GM23338 (cell line): ENCODE results near the gene FHAD1. TPM values are rescaled to one million over a fixed set of nuclear protein-coding genes. Genes with fewer than 3 reads are reported as not detected.

Source experiments
- ATAC-seq: fragments of 200-7000 bp; cut with Tn5 transposase; 3 replicates; pipeline ENCODE4 v1.9.1; 2020
- DNase-seq: peaks from one replicate; pipeline ENCODE4 v3.0.0-alpha.2; 2015; ENCODE audit warnings: low spot score
- H2AFZ ChIP-seq: fragments of 200-600 bp; sonication (generic); 2 replicates; pipeline ENCODE4 v1.8.0; 2016; ENCODE audit warnings: antibody characterized with exemption, mild to moderate bottlenecking, moderate library complexity
- H3F3A ChIP-seq: fragments of 200-600 bp; sonication (generic); replicated peaks from 2 replicates; pipeline ENCODE4 v1.8.0; 2017; ENCODE audit warnings: antibody characterized with exemption, mixed run types, low read depth
- H3K27ac ChIP-seq: fragments of 200-600 bp; sonication (generic); 2 replicates; pipeline ENCODE4 v1.6.1; 2016; ENCODE audit warnings: low read depth
- H3K27me3 ChIP-seq: fragments of 200-600 bp; sonication (generic); 2 replicates; pipeline ENCODE4 v1.8.0; 2016; ENCODE audit warnings: mild to moderate bottlenecking, mixed run types, moderate library complexity; ENCODE audit not compliant: insufficient read depth
- H3K36me3 ChIP-seq: fragments of 200-600 bp; sonication (generic); 2 replicates; pipeline ENCODE4 v1.8.0; 2016; ENCODE audit warnings: mild to moderate bottlenecking; ENCODE audit not compliant: insufficient read depth
- H3K4me1 ChIP-seq: fragments of 200-600 bp; sonication (generic); 2 replicates; pipeline ENCODE4 v1.8.0; 2016; ENCODE audit warnings: mild to moderate bottlenecking, moderate library complexity; ENCODE audit not compliant: insufficient read depth
- H3K4me2 ChIP-seq: fragments of 200-600 bp; sonication (generic); 2 replicates; pipeline ENCODE4 v1.7.1; 2017; ENCODE audit warnings: mixed run types
- H3K4me3 ChIP-seq: fragments of 200-600 bp; sonication (generic); 2 replicates; pipeline ENCODE4 v1.6.1; 2016; ENCODE audit warnings: mixed run types
- H3K79me2 ChIP-seq: fragments of 200-600 bp; sonication (generic); replicated peaks from 2 replicates; pipeline ENCODE4 v1.8.0; 2017; ENCODE audit warnings: mild to moderate bottlenecking; ENCODE audit not compliant: insufficient read depth
- H3K9me2 ChIP-seq: fragments of 200-600 bp; sonication (generic); 2 replicates; pipeline ENCODE4 v1.8.0; 2017; ENCODE audit not compliant: insufficient read depth
- H4K20me1 ChIP-seq: fragments of 200-600 bp; sonication (generic); replicated peaks from 2 replicates; pipeline ENCODE4 v1.8.0; 2017; ENCODE audit warnings: mild to moderate bottlenecking; ENCODE audit not compliant: insufficient read depth
- H3K27ac Mint-ChIP-seq: 2 replicates; pipeline ENCODE4 v1.8.0; 2020; ENCODE audit warnings: inconsistent platforms, mild to moderate bottlenecking, moderate library complexity, mixed read lengths
- H3K27me3 Mint-ChIP-seq: 3 replicates; pipeline ENCODE4 v1.8.0; 2022; ENCODE audit warnings: low read depth, mild to moderate bottlenecking, moderate library complexity, mixed read lengths, inconsistent platforms; ENCODE audit not compliant: insufficient read depth, poor library complexity
- H3K36me3 Mint-ChIP-seq: 3 replicates; pipeline ENCODE4 v1.8.0; 2021; ENCODE audit warnings: low read depth, mild to moderate bottlenecking, inconsistent platforms, moderate library complexity, mixed read lengths
- H3K4me1 Mint-ChIP-seq: 3 replicates; pipeline ENCODE4 v1.8.0; 2020; ENCODE audit warnings: mild to moderate bottlenecking, inconsistent platforms, mixed read lengths
- H3K4me3 Mint-ChIP-seq: 3 replicates; pipeline ENCODE4 v1.8.0; 2021; ENCODE audit warnings: moderate library complexity, mild to moderate bottlenecking, inconsistent platforms, mixed read lengths
- H3K9me3 Mint-ChIP-seq: 3 replicates; pipeline ENCODE4 v1.8.0; 2020; ENCODE audit warnings: moderate library complexity, mild to moderate bottlenecking, inconsistent platforms, mixed read lengths
- NANOG ChIP-seq: IDR thresholded peaks from 2 replicates; pipeline ENCODE4 v1.6.1; 2016; ENCODE audit warnings: antibody characterized with exemption, borderline replicate concordance
- POLR2AphosphoS5 ChIP-seq: IDR thresholded peaks from 2 replicates; pipeline ENCODE4 v1.6.1; 2016; ENCODE audit warnings: antibody characterized with exemption, low read depth
- STAT1 ChIP-seq: IDR thresholded peaks from one replicate; pipeline ENCODE4 v1.6.1; 2016; ENCODE audit warnings: antibody characterized with exemption; ENCODE audit not compliant: unreplicated experiment
- polyA plus RNA-seq: library from polyadenylated mRNA; unstranded; fragments of >200 nt; fragmentation: Nextera tagmentation; extraction: Ambion mirVana; gene quantifications from 2 replicates; pipeline ENCODE4 v1.2.1, GENCODE V29; 2016
- total RNA-seq: library from RNA; depleted of rRNA; stranded (reverse); fragments of >200 nt; shearing (Covaris generic); gene quantifications from 2 replicates; pipeline ENCODE4 v1.2.3, GENCODE V29; 2014
- TF ChIP-seq, protein P1 (sequence below): fragments of 250-450 bp; sonication (Bioruptor Pico); IDR thresholded peaks from 2 replicates; pipeline ENCODE4 v1.5.0; 2020; ENCODE audit warnings: mild to moderate bottlenecking, moderate library complexity
- TF ChIP-seq, protein P2 (sequence below): IDR thresholded peaks from one replicate; pipeline ENCODE4 v1.6.1; 2018; ENCODE audit warnings: antibody characterized with exemption; ENCODE audit not compliant: unreplicated experiment

The FHAD1 gene
- total and polyA plus RNA-seq, 2 experiments from 2014 or later: 1.8 to 3.3 TPM

DNA sequence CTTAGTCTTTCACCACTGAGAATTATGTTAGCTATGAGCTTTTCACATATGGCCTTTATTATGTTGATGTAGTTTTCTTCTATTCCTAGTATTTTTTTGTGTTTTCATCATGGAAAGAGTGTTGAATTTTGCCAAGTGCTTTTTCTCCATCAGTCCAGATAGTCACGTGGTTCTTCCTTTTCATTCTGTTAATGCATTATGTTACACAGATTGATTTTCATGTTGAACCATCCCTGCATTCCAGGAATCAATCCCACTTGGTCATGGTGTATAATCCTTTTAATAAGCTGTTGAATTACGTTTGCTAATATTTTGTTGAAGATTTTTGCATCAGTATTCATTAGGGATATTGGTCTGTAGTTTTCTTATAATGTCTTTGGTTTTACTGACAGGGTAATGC, 17.7 kb downstream of the FHAD1 start (continued):
- TF ChIP-seq, protein P1, sequence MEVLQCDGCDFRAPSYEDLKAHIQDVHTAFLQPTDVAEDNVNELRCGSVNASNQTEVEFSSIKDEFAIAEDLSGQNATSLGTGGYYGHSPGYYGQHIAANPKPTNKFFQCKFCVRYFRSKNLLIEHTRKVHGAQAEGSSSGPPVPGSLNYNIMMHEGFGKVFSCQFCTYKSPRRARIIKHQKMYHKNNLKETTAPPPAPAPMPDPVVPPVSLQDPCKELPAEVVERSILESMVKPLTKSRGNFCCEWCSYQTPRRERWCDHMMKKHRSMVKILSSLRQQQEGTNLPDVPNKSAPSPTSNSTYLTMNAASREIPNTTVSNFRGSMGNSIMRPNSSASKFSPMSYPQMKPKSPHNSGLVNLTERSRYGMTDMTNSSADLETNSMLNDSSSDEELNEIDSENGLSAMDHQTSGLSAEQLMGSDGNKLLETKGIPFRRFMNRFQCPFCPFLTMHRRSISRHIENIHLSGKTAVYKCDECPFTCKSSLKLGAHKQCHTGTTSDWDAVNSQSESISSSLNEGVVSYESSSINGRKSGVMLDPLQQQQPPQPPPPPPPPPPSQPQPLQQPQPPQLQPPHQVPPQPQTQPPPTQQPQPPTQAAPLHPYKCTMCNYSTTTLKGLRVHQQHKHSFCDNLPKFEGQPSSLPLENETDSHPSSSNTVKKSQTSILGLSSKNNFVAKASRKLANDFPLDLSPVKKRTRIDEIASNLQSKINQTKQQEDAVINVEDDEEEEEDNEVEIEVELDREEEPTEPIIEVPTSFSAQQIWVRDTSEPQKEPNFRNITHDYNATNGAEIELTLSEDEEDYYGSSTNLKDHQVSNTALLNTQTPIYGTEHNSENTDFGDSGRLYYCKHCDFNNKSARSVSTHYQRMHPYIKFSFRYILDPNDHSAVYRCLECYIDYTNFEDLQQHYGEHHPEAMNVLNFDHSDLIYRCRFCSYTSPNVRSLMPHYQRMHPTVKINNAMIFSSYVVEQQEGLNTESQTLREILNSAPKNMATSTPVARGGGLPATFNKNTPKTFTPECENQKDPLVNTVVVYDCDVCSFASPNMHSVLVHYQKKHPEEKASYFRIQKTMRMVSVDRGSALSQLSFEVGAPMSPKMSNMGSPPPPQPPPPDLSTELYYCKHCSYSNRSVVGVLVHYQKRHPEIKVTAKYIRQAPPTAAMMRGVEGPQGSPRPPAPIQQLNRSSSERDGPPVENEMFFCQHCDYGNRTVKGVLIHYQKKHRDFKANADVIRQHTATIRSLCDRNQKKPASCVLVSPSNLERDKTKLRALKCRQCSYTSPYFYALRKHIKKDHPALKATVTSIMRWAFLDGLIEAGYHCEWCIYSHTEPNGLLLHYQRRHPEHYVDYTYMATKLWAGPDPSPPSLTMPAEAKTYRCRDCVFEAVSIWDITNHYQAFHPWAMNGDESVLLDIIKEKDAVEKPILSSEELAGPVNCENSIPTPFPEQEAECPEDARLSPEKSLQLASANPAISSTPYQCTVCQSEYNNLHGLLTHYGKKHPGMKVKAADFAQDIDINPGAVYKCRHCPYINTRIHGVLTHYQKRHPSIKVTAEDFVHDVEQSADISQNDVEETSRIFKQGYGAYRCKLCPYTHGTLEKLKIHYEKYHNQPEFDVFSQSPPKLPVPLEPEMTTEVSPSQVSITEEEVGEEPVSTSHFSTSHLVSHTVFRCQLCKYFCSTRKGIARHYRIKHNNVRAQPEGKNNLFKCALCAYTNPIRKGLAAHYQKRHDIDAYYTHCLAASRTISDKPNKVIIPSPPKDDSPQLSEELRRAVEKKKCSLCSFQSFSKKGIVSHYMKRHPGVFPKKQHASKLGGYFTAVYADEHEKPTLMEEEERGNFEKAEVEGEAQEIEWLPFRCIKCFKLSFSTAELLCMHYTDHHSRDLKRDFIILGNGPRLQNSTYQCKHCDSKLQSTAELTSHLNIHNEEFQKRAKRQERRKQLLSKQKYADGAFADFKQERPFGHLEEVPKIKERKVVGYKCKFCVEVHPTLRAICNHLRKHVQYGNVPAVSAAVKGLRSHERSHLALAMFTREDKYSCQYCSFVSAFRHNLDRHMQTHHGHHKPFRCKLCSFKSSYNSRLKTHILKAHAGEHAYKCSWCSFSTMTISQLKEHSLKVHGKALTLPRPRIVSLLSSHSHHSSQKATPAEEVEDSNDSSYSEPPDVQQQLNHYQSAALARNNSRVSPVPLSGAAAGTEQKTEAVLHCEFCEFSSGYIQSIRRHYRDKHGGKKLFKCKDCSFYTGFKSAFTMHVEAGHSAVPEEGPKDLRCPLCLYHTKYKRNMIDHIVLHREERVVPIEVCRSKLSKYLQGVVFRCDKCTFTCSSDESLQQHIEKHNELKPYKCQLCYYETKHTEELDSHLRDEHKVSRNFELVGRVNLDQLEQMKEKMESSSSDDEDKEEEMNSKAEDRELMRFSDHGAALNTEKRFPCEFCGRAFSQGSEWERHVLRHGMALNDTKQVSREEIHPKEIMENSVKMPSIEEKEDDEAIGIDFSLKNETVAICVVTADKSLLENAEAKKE (CRISPR knock-in tag): no peak
- TF ChIP-seq, protein P2, sequence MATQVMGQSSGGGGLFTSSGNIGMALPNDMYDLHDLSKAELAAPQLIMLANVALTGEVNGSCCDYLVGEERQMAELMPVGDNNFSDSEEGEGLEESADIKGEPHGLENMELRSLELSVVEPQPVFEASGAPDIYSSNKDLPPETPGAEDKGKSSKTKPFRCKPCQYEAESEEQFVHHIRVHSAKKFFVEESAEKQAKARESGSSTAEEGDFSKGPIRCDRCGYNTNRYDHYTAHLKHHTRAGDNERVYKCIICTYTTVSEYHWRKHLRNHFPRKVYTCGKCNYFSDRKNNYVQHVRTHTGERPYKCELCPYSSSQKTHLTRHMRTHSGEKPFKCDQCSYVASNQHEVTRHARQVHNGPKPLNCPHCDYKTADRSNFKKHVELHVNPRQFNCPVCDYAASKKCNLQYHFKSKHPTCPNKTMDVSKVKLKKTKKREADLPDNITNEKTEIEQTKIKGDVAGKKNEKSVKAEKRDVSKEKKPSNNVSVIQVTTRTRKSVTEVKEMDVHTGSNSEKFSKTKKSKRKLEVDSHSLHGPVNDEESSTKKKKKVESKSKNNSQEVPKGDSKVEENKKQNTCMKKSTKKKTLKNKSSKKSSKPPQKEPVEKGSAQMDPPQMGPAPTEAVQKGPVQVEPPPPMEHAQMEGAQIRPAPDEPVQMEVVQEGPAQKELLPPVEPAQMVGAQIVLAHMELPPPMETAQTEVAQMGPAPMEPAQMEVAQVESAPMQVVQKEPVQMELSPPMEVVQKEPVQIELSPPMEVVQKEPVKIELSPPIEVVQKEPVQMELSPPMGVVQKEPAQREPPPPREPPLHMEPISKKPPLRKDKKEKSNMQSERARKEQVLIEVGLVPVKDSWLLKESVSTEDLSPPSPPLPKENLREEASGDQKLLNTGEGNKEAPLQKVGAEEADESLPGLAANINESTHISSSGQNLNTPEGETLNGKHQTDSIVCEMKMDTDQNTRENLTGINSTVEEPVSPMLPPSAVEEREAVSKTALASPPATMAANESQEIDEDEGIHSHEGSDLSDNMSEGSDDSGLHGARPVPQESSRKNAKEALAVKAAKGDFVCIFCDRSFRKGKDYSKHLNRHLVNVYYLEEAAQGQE: no peak
- no peak for TF ChIP-seq POLR2AphosphoS5

DNA sequence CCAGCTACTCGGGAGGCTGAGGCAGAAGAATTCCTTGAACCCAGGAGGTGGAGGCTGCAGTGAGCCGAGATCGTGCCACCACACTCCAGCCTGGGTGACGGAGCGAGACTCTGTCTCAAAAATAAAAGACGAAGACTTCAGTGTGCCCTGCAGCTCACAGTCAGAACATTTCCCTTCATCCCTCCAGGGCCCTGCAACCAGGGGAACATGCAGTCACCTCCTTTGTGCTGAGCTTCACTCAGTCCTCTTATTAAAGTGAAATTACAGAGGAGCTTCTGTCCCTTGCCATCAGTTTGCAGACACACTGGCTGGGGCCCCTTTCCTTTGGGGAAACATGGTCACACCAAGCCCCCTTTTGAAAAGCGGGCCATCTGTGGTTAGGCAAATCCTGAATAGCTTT, 24.2 kb downstream of the FHAD1 start:
- H2AFZ ChIP-seq: no peak overlapping the region
- no peak overlapping the region for H3K27ac ChIP-seq
- H3K79me2 ChIP-seq: no peaks in the 10 kb centered on the region
- no peaks in the 10 kb centered on the region; the same call in 1 of the 2 replicates for H4K20me1 ChIP-seq
- H3K4me3 ChIP-seq: no peak overlapping the region
- Mint-ChIP-seq H3K4me1 (no peaks in the 10 kb centered on the region; the same call in 2 of the 3 replicates), H3K36me3 (no peaks in the 10 kb centered on the region), H3K27me3 (peaks cover 6% of the 10 kb centered on the region), H3K9me3 (no peaks in the 10 kb centered on the region), H3K27ac (no peak overlapping the region), H3K4me3 (no peak overlapping the region)
- no peaks in the 10 kb centered on the region for H3K36me3 ChIP-seq
- H3F3A ChIP-seq: no peaks in the 10 kb centered on the region
- DNase-seq (no peak), ATAC-seq (no peak)
- no peaks in the 10 kb centered on the region for H3K4me1 ChIP-seq
- H3K9me2 ChIP-seq: no peaks in the 10 kb centered on the region
- H3K27me3 ChIP-seq: no peaks in the 10 kb centered on the region
- H3K4me2 ChIP-seq: no peak overlapping the region
- no peak for TF ChIP-seq NANOG
- no peak for TF ChIP-seq STAT1
- TF ChIP-seq, protein P2: no peak
- no peak for TF ChIP-seq POLR2AphosphoS5
